Activated T-cell treated with anti-CD3 and anti-CD28 coated beads, Interleukin-2, amount 50 U/mL, for 72 hours (primary cell): ENCODE results near the gene NKX2-3. TPM values are rescaled to one million over a fixed set of nuclear protein-coding genes. Genes with fewer than 3 reads are reported as not detected.

Experiments used
- ATAC-seq, 2 donors: fragments of 150-1000 bp; cut with Tn5 transposase; replicated peaks in 1 of 2; 2 replicates each; pipeline ENCODE4 v1.10.0; 2021; ENCODE audit warnings: moderate library complexity in 2 of 2, mild to moderate bottlenecking in 1 of 2
- DNase-seq, 2 donors: peaks; one replicate each; pipeline ENCODE4 v3.0.0; 2021 to 2022; ENCODE audit warnings: mixed read lengths in 1 of 2
- H3K27ac Mint-ChIP-seq: one replicate; pipeline ENCODE4 v1.8.0; 2022; ENCODE audit warnings: mild to moderate bottlenecking, moderate library complexity, mixed read lengths
- H3K27me3 Mint-ChIP-seq: one replicate; pipeline ENCODE4 v1.8.0; 2022; ENCODE audit warnings: low read depth, mixed read lengths
- H3K36me3 Mint-ChIP-seq, 2 donors: one replicate each; pipeline ENCODE4 v1.8.0; 2022; ENCODE audit warnings: mixed read lengths in 2 of 2, mild to moderate bottlenecking in 1 of 2; ENCODE audit not compliant: insufficient read depth in 2 of 2
- H3K4me1 Mint-ChIP-seq: one replicate; pipeline ENCODE4 v1.8.0; 2022; ENCODE audit warnings: low read depth, mixed read lengths
- H3K4me3 Mint-ChIP-seq, 2 donors: one replicate each; pipeline ENCODE4 v1.8.0; 2022; ENCODE audit warnings: mild to moderate bottlenecking in 2 of 2, mixed read lengths in 2 of 2, moderate library complexity in 2 of 2
- H3K9me3 Mint-ChIP-seq, 2 donors: one replicate each; pipeline ENCODE4 v1.8.0; 2022; ENCODE audit warnings: mixed read lengths in 2 of 2
- total RNA-seq, 2 donors: library from RNA; stranded (reverse); gene quantifications; one replicate each; pipeline ENCODE4 v1.2.3, GENCODE V29; 2022

NKX2-3 gene
- total RNA-seq, 2 donors from 2014 or later = not detected

DNA sequence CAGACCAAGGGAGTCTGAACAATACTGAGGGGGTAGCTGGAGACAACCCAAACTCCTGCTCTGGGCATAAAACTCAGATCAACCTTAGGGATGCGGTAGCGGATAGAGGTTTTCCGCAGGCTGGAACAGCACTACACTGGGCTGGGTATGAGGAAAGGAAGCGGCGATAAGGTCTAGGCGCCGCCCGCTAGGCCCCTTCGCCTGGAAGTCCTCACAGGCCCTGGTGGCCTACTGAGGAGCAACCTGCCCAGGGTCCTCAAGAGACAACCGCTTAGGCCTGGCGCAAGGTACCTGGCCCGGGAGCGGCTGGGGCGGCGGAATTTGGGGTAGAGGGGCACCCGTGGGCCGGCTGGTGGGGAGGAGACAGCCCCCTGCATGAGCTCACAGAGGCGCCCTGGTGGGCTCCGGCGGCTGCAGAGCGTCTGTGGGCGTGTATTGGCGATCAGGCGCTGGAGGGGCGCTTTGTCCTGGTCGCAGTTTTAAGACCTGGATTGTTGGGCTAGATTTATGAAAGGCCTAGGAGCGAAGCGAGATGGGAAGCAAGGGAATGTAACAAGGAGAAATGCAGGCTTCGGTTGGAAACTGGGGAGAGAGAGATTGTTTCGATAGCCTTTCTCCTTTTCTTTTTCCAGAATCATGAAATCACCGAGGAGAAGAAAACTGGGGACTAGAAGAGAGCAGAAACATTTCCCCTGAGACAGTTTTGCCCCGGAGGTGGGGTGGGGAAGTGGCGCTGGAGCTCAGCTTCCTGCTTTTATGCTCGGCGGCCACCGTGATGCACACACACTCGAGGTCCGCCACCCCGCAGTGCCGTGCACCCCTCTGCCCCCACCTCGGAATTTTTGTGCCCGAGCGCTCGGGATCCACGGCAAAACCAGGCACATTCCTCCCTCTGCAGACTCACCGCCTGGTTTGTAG is 2.4 kb upstream of the NKX2-3 start:
- H3K27me3 Mint-ChIP-seq = peaks cover 94% of the 10 kb centered on the region
- H3K36me3 Mint-ChIP-seq = peaks cover 1 to 6% of the 10 kb centered on the region in 2 donors
- H3K27ac Mint-ChIP-seq = no peak overlapping the region
- no peak for DNase-seq
- peak overlapping the region; percentile 49 to 75 for H3K4me3 Mint-ChIP-seq
- no peaks in the 10 kb centered on the region for H3K9me3 Mint-ChIP-seq
- ATAC-seq = no peak
- H3K4me1 Mint-ChIP-seq = peaks cover 48% of the 10 kb centered on the region

DNA sequence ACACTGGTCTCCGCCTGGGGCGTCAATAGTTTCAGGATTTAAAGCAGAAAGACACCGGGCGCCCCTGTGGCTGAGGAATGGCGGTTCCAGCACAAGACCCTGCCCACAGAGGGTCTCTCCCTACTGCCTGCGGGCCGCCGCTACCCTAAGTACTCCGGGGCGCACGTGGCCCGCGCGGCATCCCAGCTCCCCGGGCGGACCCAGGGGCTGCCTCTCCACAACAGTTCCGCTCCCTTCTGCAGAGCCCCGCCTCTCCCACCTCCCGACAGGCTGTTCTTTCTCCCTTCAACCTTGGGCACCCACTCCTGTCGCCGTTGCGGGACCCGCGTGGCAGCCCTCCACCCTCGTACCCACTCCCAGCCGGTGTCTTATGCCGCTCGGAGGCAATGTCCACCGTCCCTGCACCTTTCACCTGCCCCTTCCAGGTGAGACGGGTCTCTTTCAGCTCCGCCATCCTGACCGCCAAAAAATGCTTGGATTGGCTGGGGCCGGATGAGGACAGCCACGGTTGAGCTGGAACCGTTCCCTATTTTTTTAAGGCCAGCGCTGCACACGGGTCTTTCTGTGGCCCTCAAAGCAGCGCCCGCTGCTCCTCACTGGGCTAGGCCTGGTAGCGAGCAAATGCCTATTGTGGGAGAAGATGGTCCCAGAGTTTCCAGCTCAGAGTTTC is 1.6 kb upstream of the NKX2-3 start:
- peak overlapping the region; percentile 49 to 75 for H3K4me3 Mint-ChIP-seq
- peaks cover 91% of the 10 kb centered on the region for H3K27me3 Mint-ChIP-seq
- peaks cover 1 to 6% of the 10 kb centered on the region in 2 donors for H3K36me3 Mint-ChIP-seq
- no peak for ATAC-seq
- H3K4me1 Mint-ChIP-seq = peaks cover 48% of the 10 kb centered on the region
- DNase-seq = no peak
- H3K9me3 Mint-ChIP-seq = no peaks in the 10 kb centered on the region
- no peak overlapping the region for H3K27ac Mint-ChIP-seq

DNA sequence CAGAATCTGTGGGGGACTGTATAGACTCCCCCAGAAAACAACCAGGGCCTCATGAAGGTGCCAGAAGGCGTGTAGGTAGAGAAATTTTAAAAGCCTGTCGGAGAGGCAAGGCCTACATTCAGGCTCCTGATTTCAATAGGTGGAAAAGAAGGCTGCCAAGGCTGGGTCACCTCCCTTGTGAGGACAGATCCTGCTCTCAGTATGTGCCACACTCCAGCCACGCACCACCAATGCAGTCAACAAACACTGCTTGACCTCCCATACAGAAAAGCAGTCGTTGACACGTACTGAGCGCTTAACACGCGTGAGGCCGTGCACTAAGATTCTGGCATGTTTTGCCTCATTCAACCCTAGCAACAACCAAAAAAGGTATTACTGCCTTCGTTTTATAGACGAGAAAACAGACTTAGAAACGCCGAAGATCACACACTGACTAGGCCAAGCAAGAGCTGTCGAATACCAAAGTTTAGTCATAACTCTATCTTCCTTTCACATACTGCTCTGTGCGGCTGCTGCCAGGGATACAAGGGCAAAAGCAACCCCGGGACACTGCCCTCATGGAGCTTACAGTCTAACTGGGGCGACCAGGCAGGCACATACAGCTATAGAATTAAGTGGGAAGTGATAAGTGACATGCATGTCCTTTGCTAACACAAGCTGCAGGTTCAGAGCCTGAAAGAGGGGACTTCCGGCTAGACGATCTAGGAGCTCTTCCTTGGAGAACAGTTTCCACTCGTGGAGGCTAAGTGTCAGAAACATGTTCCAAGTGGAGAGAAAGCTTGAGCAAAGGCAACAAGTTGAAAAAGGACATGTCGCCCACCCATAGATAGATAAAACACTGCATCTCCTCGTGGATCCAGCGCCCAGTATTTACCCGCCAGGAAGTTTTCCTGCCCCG is 797 bp upstream of the NKX2-3 start:
- H3K27me3 Mint-ChIP-seq = peaks cover 91% of the 10 kb centered on the region
- H3K4me1 Mint-ChIP-seq = peaks cover 48% of the 10 kb centered on the region
- H3K4me3 Mint-ChIP-seq = peak overlapping the region; percentile 79 to 82
- no peaks in the 10 kb centered on the region for H3K9me3 Mint-ChIP-seq
- H3K36me3 Mint-ChIP-seq = peaks cover 1 to 6% of the 10 kb centered on the region in 2 donors
- DNase-seq (no peak), ATAC-seq (no peak)
- no peak overlapping the region for H3K27ac Mint-ChIP-seq

DNA sequence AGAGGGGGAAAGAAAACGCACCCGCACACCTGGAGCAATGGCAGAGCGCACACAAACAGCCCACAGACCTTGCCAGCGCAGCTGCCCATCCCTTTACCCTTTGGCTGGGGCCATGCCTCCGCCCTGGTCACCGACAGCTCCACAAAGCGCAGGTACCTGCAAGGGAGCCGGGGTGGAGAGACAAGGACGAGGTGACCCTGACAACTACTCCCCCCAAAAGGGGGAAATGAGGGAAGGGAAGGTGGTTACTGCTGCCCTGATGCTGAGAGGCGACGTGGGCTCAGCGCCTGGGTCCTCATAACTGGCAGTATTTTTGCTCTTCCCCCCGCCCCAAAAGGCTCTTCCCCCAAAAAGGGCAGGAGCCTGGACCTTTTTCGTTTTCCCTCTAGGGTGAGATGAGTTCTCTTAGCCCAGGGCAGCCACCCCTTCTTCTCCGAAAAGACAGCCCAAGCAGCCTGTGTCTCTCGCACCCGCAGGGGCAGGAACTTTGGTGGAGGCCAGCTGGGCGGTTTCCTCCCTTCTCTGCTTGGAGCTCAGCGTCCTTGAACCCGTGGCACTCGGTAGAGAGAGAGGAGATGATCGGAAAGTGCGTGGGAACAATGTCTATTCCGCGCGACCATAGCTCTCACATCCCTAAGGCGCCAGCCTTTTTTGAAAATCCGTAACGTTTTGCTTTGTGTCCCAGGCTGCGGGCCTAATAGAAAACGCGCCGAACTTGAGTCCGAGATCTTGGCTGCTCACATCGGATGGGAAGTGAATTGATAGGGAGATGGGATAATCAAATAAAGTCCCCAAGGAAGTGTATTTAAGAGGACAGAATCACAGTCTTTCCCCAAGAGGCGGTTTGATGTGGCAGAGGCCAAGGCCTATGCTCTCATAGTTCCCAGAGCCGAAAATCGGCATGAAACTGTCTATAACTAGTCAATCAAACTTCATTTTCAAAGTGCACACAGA is 1.0 kb downstream of the NKX2-3 start:
- no peak for DNase-seq
- Mint-ChIP-seq H3K4me1 (peaks cover 47% of the 10 kb centered on the region), H3K4me3 (peak overlapping the region; percentile 79 to 84)

DNA sequence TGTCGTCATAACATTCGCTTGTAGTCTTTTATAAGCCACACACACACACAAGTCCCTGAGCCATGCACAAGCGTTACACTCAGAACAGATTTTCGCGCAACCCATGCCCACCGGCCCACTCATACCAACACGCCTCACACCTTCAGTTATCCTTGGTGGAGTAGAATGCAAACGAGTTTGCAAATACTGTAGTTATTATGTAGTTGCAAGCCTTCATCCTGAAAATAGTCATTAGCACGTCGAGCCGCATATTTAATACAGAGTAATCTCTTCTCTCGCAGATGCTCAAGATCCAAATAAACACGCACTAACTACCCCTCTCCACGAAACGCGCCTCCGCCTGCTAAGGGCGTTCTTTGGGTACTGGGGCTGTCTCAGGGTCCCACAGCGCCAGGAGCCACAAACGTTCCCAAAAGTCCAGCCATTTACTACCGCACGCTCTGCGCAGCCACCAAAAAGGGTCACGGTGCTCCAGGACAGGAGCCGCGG is 1.8 kb downstream of the NKX2-3 start:
- Mint-ChIP-seq H3K27ac (no peak overlapping the region), H3K4me3 (peak overlapping the region; percentile 79 to 84), H3K27me3 (peaks cover 93% of the 10 kb centered on the region), H3K36me3 (peaks cover 1 to 6% of the 10 kb centered on the region in 2 donors), H3K4me1 (peaks cover 39% of the 10 kb centered on the region), H3K9me3 (no peaks in the 10 kb centered on the region)
- ATAC-seq = no peak
- no peak for DNase-seq

More for the DNA sequence above, 1.0 kb downstream of the NKX2-3 start:
- Mint-ChIP-seq H3K27ac (no peak overlapping the region), H3K36me3 (peaks cover 1 to 6% of the 10 kb centered on the region in 2 donors), H3K9me3 (no peaks in the 10 kb centered on the region), H3K27me3 (peaks cover 93% of the 10 kb centered on the region)
- no peak for ATAC-seq

DNA sequence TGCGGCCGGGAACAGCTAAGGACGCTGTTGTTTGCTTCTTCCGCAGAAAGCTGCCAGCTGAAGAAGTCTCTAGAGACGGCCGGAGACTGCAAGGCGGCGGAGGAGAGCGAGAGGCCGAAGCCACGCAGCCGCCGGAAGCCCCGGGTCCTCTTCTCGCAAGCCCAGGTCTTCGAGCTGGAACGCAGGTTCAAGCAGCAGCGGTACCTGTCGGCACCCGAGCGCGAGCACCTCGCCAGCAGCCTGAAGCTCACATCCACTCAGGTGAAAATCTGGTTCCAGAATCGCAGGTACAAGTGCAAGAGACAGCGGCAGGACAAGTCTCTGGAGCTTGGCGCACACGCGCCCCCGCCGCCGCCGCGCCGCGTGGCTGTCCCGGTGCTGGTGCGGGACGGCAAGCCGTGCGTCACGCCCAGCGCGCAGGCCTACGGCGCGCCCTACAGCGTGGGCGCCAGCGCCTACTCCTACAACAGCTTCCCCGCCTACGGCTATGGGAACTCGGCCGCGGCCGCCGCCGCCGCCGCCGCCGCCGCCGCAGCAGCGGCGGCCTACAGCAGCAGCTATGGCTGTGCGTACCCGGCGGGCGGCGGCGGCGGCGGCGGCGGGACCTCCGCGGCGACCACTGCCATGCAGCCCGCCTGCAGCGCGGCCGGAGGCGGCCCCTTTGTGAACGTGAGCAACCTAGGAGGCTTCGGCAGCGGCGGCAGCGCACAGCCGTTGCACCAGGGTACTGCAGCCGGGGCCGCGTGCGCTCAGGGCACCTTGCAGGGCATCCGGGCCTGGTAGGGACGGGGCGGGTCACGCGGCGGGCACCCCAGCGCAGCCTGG is 2.4 kb downstream of the NKX2-3 start:
- peaks cover 93% of the 10 kb centered on the region for H3K27me3 Mint-ChIP-seq
- ATAC-seq (peak; percentile 54 to 55), DNase-seq (peak in 1 of 2 donors; percentile 39)
- no peak overlapping the region for H3K27ac Mint-ChIP-seq
- H3K9me3 Mint-ChIP-seq = no peaks in the 10 kb centered on the region
- H3K36me3 Mint-ChIP-seq = peaks cover 1 to 3% of the 10 kb centered on the region in 2 donors
- peak overlapping the region; percentile 79 to 84 for H3K4me3 Mint-ChIP-seq
- peaks cover 38% of the 10 kb centered on the region for H3K4me1 Mint-ChIP-seq

DNA sequence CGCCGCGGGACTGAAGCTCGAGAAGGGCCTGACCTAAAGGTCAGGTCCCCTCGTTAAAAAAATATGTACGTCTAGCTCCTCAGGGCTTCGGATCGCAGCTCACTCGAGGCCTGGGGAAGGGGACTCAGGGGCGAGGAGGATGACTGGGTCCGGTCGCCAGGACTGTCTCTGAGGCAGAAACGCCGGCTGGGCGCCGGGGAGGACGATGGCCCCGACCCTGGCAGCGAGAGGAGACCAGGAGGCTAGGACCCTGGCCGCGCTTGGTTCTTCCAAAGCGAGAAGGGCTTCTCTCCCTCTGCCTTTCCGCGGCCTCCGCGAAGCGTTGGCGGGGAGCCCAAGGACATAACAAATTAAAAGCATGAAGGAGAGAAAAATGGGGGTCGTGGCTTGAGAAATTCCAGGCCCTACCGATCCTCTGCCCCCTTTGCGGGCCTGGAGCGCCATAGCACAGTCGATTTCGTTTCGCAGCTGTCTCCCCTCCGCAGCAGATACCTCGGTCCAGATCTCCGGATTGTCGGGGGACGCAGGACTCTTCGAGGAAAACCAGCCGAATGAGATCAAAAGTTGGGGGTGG is 3.1 kb downstream of the NKX2-3 start:
- Mint-ChIP-seq H3K4me3 (peak overlapping the region; percentile 57 to 79), H3K27ac (no peak overlapping the region), H3K9me3 (no peaks in the 10 kb centered on the region), H3K36me3 (peaks cover 1 to 3% of the 10 kb centered on the region in 2 donors), H3K27me3 (peaks cover 86% of the 10 kb centered on the region), H3K4me1 (peaks cover 33% of the 10 kb centered on the region)
- ATAC-seq (no peak), DNase-seq (no peak)

DNA sequence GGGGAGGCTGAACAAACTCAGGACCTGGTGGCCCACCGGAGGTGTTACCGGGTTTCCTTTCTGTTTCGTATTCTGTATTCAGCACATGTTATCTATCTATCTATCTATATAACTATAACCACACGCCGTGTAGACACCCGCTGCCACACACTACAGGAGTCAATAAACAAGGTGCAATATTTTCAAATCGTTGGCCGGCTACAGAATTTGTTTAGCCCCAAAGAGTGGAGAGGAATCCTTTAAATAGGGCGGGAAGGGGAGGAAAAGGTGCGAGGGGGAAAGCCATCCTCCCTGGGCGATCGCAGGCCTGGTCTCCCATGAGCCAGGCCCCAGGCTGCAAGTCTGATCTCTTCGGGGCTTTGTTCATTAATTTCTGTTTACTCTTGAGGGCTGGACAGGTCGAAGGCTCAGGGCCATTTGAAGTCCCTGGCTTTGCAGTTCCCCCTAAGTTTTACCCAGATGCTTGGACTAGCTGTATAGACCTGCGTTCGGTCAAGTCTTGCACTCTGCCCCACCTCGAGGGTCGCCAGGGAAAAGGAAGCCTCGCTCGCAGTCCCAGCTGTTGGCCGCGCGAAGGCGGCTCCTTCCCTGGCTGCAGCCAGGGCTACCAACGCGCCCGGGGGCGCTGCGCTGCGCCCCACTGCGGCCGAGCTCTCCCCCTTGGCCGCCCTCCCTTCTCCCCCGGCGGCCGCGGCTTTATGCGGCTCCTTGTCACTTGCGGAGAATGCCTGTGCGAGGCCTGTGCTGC is 3.8 kb downstream of the NKX2-3 start:
- peaks cover 1 to 3% of the 10 kb centered on the region in 2 donors for H3K36me3 Mint-ChIP-seq
- ATAC-seq = peak in 1 of 2 donors; percentile 18
- H3K27me3 Mint-ChIP-seq = peaks cover 85% of the 10 kb centered on the region
- H3K27ac Mint-ChIP-seq = no peak overlapping the region
- no peaks in the 10 kb centered on the region for H3K9me3 Mint-ChIP-seq
- H3K4me3 Mint-ChIP-seq = peak overlapping the region; percentile 62 to 79
- peaks cover 33% of the 10 kb centered on the region for H3K4me1 Mint-ChIP-seq
- DNase-seq = peak in 1 of 2 donors; percentile 42

DNA sequence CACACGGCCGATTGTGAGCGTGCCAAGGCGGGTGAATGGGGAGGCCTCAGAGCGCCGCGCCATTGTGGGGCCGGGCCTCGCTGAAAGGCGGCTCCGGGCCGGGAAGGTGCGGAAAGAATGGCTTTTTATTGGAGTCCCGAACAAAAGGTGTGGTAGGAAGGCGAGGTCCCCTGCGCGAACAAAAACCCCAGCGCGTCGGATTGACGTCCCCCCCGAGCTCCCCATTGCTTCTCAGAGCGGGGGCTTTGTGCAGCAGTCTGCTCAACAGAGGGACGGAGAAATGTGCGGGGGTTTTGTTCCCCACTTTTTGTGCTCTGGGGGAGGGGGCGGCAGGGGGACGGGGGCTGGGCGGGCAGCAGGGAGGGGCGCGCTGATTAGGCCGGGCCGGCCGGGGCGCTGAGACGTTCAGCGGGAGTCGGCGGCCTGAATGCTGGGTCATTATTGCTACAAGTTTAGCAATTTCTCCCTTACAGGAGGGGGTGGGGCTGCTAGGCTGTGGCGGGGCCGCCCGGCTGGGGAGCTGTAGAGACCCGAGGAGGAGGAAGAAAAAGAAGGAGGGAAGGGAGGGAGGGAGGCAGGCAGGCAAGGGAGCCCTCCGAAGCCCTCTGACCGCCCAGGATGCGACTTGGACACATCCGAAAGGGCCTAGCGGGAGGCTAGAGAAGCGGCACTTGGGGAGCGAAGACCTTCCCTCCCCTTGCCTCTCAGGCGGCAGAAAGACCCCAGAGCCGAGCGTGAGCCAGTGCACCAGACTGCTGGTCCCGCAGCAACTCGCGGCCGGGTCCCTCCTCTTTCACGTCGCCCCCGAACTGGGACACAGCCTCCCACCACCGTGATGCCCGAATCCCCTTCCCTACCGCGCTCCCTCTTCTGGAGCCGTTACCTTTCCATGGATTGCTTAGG is 4.6 kb downstream of the NKX2-3 start:
- ATAC-seq (no peak), DNase-seq (no peak)
- H3K36me3 Mint-ChIP-seq = peaks cover 0 to 1% of the 10 kb centered on the region in 2 donors
- peak overlapping the region; percentile 62 to 67 for H3K4me3 Mint-ChIP-seq
- H3K4me1 Mint-ChIP-seq = peaks cover 33% of the 10 kb centered on the region
- H3K27ac Mint-ChIP-seq = no peak overlapping the region
- no peaks in the 10 kb centered on the region for H3K9me3 Mint-ChIP-seq
- peaks cover 79% of the 10 kb centered on the region for H3K27me3 Mint-ChIP-seq
